ENCODE measurements around the gene TLCD5. TPM values are rescaled to one million over a fixed set of nuclear protein-coding genes. Genes with fewer than 3 reads are reported as not detected.

Gene TLCD5
- total RNA-seq, 1 donor from 2014 or later: 16.6 TPM

- no peak for DNase-seq (ENCODE audit: low spot score)
- intact Hi-C loops (cut with DNase I): no loop called here
Measured at GRCh38 chr11:120358729-120359128, 33.6 kb downstream of the TLCD5 start.

GRCh38 chr11:120363436-120363835, 38.3 kb downstream of the TLCD5 start:
- intact Hi-C loops (cut with DNase I): no loop called here

DNA sequence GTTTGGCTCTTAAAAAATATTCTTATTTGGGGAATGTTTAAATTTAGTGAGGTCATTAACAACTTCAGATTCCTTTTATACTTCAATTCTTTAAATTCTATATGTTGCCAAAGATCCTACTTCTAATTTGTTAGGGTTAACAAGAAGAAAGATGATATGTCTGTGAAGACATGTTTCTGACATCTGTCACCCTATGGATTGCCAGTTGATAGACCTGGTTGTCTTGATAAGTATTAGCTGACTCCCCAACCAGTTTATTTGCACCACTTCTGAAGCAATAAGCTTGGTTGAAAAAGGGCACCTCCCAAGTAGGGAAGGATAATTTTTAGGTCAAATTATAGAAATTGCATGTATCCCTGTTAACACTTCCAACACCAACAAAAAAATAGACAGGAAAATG, 40.4 kb downstream of the TLCD5 start:
- DNase-seq (ENCODE audit: low spot score): no peak
- intact Hi-C loops (cut with DNase I): no loop called here

More at GRCh38 chr11:120363436-120363835, 38.3 kb downstream of the TLCD5 start:
- DNase-seq (ENCODE audit: low spot score): no peak

DNA sequence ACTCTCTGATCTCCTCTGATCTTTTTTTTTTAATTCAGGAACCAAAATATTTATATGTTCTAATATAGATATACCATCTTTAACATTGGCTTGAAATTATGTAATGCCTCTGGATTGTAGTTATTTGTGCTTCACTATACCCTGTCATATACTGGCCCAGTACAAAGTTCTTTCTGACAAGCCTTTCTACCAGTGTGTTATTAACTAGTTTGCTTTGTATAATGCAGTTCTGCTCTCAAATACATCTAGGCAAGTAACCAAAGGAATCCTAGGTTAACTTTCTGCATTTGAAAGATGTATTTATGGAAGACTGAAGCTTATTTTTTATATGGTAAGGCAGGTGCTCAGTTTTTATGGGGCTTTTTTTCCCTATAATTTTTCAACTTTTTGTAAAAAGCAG, 47.2 kb downstream of the TLCD5 start:
- intact Hi-C loops (cut with DNase I): no loop called here
- DNase-seq (ENCODE audit: low spot score): no peak

- intact Hi-C loops (cut with DNase I): no loop called here
- no peak for DNase-seq (ENCODE audit: low spot score)
Measured at GRCh38 chr11:120375076-120375475, 50.0 kb downstream of the TLCD5 start.

- intact Hi-C loops (cut with DNase I): no loop called here
- no peak for DNase-seq (ENCODE audit: low spot score)
Measured at GRCh38 chr11:120376547-120377182, 51.6 kb downstream of the TLCD5 start.

DNA sequence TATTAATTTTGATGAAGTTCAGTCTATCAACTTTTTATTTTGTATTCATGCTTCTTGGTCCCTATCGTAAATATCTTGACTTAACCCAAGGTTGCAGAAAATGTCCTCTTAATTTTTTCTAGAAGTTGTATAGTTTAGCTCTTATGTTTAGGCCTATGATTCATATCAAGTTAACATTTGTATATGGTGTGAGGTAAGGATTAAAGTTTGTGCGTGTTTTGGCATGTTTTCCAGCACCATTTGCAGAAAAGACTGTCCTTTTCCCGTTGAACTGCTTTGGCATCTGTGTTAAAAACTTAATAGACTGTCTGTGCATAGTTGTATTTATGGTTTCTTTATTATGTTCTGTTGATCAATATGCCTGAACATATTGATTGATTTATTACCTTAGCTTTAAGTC, 53.4 kb downstream of the TLCD5 start:
- DNase-seq (ENCODE audit: low spot score): no peak
- intact Hi-C loops (cut with DNase I): no loop called here

- no peak for DNase-seq (ENCODE audit: low spot score)
- intact Hi-C loops (cut with DNase I): no loop called here
Measured at GRCh38 chr11:120381401-120381800, 56.3 kb downstream of the TLCD5 start.

Other genes starting within 250 kb of the TLCD5 start
- gene TRIM29, start 187.2 kb upstream of the TLCD5 start, total RNA-seq: not detected
- gene OAF, start 114.3 kb upstream of the TLCD5 start, total RNA-seq: 17.8 TPM
- not detected for gene POU2F3, start 85.2 kb upstream of the TLCD5 start, total RNA-seq
- 138 TPM for gene ARHGEF12, start 11.1 kb downstream of the TLCD5 start, total RNA-seq
- gene GRIK4, start 186.4 kb downstream of the TLCD5 start, total RNA-seq: 0.40 TPM